Smooth muscle cell (in vitro differentiated cells): Measurements from ENCODE around the gene RNF215. TPM values are rescaled to one million over a fixed set of nuclear protein-coding genes. Genes with fewer than 3 reads are reported as not detected.

Experiments used
- DNase-seq: peaks from one replicate; lab custom pipeline; 2025; ENCODE audit not compliant: unreplicated experiment; lab: John Stamatoyannopoulos, UW
- H2AFZ ChIP-seq: fragments of 200-600 bp; sonication (generic); 2 replicates; pipeline ENCODE4 v1.6.0; 2016; ENCODE audit warnings: antibody characterized with exemption, low read depth, mild to moderate bottlenecking
- H3F3A ChIP-seq: fragments of 200-600 bp; sonication (generic); 2 replicates; pipeline ENCODE4 v1.6.0; 2017; ENCODE audit warnings: antibody characterized with exemption, low read depth
- H3K27ac ChIP-seq: fragments of 200-600 bp; sonication (generic); 2 replicates; pipeline ENCODE4 v1.5.1; 2016; ENCODE audit warnings: low read depth, mild to moderate bottlenecking
- H3K27me3 ChIP-seq: fragments of 200-600 bp; sonication (generic); 2 replicates; pipeline ENCODE4 v1.6.1; 2016; ENCODE audit warnings: low read depth, mild to moderate bottlenecking
- H3K36me3 ChIP-seq: fragments of 200-600 bp; sonication (generic); 2 replicates; pipeline ENCODE4 v1.5.1; 2016; ENCODE audit warnings: low read depth
- H3K4me1 ChIP-seq: fragments of 200-600 bp; sonication (generic); 2 replicates; pipeline ENCODE4 v1.5.1; 2016; ENCODE audit warnings: low read depth
- H3K4me2 ChIP-seq: fragments of 200-600 bp; sonication (generic); 2 replicates; pipeline ENCODE4 v1.6.0; 2016; ENCODE audit warnings: mild to moderate bottlenecking
- H3K4me3 ChIP-seq: fragments of 200-600 bp; sonication (generic); 2 replicates; pipeline ENCODE4 v1.5.1; 2016; ENCODE audit warnings: mild to moderate bottlenecking
- H3K79me2 ChIP-seq: fragments of 200-600 bp; sonication (generic); 2 replicates; pipeline ENCODE4 v1.6.0; 2016; ENCODE audit warnings: low read depth, mild to moderate bottlenecking
- H3K9ac ChIP-seq: fragments of 200-600 bp; sonication (generic); 2 replicates; pipeline ENCODE4 v1.6.0; 2016; ENCODE audit warnings: low read depth
- H3K9me3 ChIP-seq: fragments of 200-600 bp; sonication (generic); replicated peaks from 2 replicates; pipeline ENCODE4 v1.5.1; 2016; ENCODE audit warnings: low read depth
- H4K20me1 ChIP-seq: fragments of 200-600 bp; sonication (generic); 2 replicates; pipeline ENCODE4 v1.6.0; 2016; ENCODE audit warnings: low read depth
- CTCF ChIP-seq: fragments of 200-600 bp; sonication (generic); IDR thresholded peaks from 2 replicates; pipeline ENCODE4 v1.5.1; 2017; ENCODE audit warnings: borderline replicate concordance, mild to moderate bottlenecking, antibody characterized with exemption; ENCODE audit not compliant: insufficient read depth, poor library complexity, severe bottlenecking
- WGBS: methylation state at CpG from one replicate; pipeline ENCODE4 v1.1.7; 2016; ENCODE audit warnings: low lambda C conversion rate; 5-methylcytosine and 5-hydroxymethylcytosine counted together
- polyA plus RNA-seq: library from polyadenylated mRNA; unstranded; fragments of >200 nt; fragmentation: Nextera tagmentation; extraction: Ambion mirVana; gene quantifications from 2 replicates; pipeline ENCODE4 v1.2.1, GENCODE V29; 2016
- total RNA-seq: library from RNA; depleted of rRNA; stranded (reverse); fragments of >200 nt; gene quantifications from 2 replicates; pipeline ENCODE4 v1.2.3, GENCODE V29; 2014

The RNF215 gene
- total and polyA plus RNA-seq, 2 experiments from 2014 or later: 5.9 to 11.6 TPM

GRCh38 chr22:30357650-30358215 lies 29.5 kb downstream of the RNF215 start:
- peak overlapping the region; percentile 80 for H3K4me3 ChIP-seq

GRCh38 chr22:30357236-30357570 lies 30.0 kb downstream of the RNF215 start:
- peaks cover 18% of the 10 kb centered on the region for H3K4me1 ChIP-seq
- H3K79me2 ChIP-seq: peaks cover 39% of the 10 kb centered on the region
- peak overlapping the region; percentile 79 for H2AFZ ChIP-seq
- H3K4me3 ChIP-seq: peak overlapping the region; percentile 80
- 3% methylated on average over 9 of the region's 9 CpGs for WGBS
- H3F3A ChIP-seq: no peaks in the 10 kb centered on the region
- H3K4me2 ChIP-seq: peak overlapping the region; percentile 99
- no peak for DNase-seq
- TF ChIP-seq CTCF: no peak
- no peaks in the 10 kb centered on the region for H3K36me3 ChIP-seq
- peak overlapping the region; percentile 94 for H3K9ac ChIP-seq
- H3K9me3 ChIP-seq: no peaks in the 10 kb centered on the region
- no peaks in the 10 kb centered on the region for H3K27me3 ChIP-seq
- H3K27ac ChIP-seq: peak overlapping the region; percentile 94
- peaks cover 39% of the 10 kb centered on the region for H4K20me1 ChIP-seq

More at GRCh38 chr22:30357650-30358215, 29.5 kb downstream of the RNF215 start:
- Histone ChIP-seq H3K4me2 (peak overlapping the region; percentile 99), H2AFZ (no peak overlapping the region), H3K27ac (no peak overlapping the region), H3K27me3 (no peaks in the 10 kb centered on the region), H4K20me1 (peaks cover 34% of the 10 kb centered on the region), H3K4me1 (peaks cover 18% of the 10 kb centered on the region), H3K36me3 (no peaks in the 10 kb centered on the region), H3K9me3 (no peaks in the 10 kb centered on the region), H3K79me2 (peaks cover 33% of the 10 kb centered on the region), H3F3A (no peaks in the 10 kb centered on the region), H3K9ac (no peak overlapping the region)
- 57% methylated on average over 22 of the region's 22 CpGs for WGBS
- TF ChIP-seq CTCF: no peak
- no peak for DNase-seq

GRCh38 chr22:30356449-30357235 lies 30.6 kb downstream of the RNF215 start, which contains the start of the genes CCDC157 and SF3A1:
Gene CCDC157, plus strand, starts transcription at chr22:30357007. Its CDS starts 8,994 bp downstream, at chr22:30366001.
Gene SF3A1, minus strand, starts transcription at chr22:30356894. Its CDS starts 102 bp downstream, at chr22:30356792.
- H4K20me1 ChIP-seq: peaks cover 45% of the 10 kb centered on the region
- peaks cover 18% of the 10 kb centered on the region for H3K4me1 ChIP-seq
- no peaks in the 10 kb centered on the region for H3F3A ChIP-seq
- peak within 1 kb of the TSS; percentile 94 for H3K27ac ChIP-seq
- under 1% methylated on average over 65 of the region's 91 CpGs for WGBS
- H3K36me3 ChIP-seq: no peaks in the 10 kb centered on the region
- no peak for TF ChIP-seq CTCF
- DNase-seq: peak; percentile 82
- peaks cover 41% of the 10 kb centered on the region for H3K79me2 ChIP-seq
- peak within 1 kb of the TSS; percentile 79 for H2AFZ ChIP-seq
- H3K27me3 ChIP-seq: no peaks in the 10 kb centered on the region
- H3K9ac ChIP-seq: peak within 1 kb of the TSS; percentile 94
- no peaks in the 10 kb centered on the region for H3K9me3 ChIP-seq
- H3K4me3 ChIP-seq: peak within 1 kb of the TSS; percentile 80
- peak within 1 kb of the TSS; percentile 99 for H3K4me2 ChIP-seq
